Left lobe of liver (tissue), 2 donors: ENCODE data around the gene ALG1L2. TPM values are rescaled to one million over a fixed set of nuclear protein-coding genes. Genes with fewer than 3 reads are reported as not detected.
"Not testable (repeated sequence)": the region's sequence is repeated elsewhere in the genome, so short reads cannot be mapped to it uniquely, and the experiment has no call there.

Experiments used
- ATAC-seq: fragments of 200-7000 bp; cut with Tn5 transposase; one replicate; pipeline ENCODE4 v1.9.1; 2020; ENCODE audit warnings: mild to moderate bottlenecking, moderate library complexity
- DNase-seq: peaks from one replicate; pipeline ENCODE4 v3.0.0-alpha.2; 2020; ENCODE audit warnings: low spot score
- total RNA-seq: library from RNA; stranded (reverse); gene quantifications from one replicate; pipeline ENCODE4 v1.2.1, GENCODE V29; 2021
- donor health status: DM: no; HTN: no; CAD: no; lungs with moderate emphysema.
- donor health status: DM: no; HTN: yes; CAD: no.

ALG1L2 gene
- total RNA-seq, 1 donor from 2014 or later = 0.78 TPM

DNA sequence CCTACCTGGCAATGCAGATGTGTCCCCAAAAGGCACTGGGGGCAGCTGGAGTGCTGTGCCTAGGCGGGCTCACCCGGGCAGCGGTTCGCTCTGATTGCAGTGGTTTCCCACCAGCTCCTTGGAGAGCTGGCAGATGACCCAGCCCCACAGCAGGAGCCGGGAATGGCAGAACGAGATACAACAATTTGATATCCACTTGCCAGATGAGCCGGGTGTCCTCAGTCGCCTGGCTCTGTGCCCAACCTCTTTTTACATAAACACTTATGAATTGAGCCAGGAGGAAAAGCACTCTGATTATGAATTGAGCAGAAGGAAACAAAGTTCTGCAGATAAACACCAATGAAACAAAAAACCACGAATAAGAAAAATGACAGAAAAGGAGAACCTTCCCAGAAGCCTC lies 38.2 kb downstream of the ALG1L2 start:
- ATAC-seq, DNase-seq: not testable (repeated sequence)

DNA sequence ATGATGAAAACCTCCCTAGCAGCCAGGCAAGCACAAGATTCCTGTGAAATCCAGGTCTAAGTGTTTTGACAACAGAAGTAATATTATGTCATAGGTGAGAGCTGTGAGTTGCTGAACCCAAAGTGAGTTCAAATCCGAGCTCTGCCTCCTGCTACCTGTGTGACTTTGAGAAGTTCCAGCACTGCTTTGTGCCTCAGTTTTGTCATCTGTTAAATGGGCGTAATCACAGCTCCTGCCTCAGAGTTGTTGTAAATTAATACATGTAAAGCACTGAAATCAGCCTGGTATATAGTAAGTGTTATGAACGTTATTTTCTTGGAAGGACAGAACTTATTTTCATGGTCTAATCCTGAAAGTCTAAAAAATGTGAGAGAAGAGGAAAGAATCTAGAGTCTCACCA lies 38.7 kb downstream of the ALG1L2 start:
- not testable (repeated sequence) for DNase-seq, ATAC-seq

DNA sequence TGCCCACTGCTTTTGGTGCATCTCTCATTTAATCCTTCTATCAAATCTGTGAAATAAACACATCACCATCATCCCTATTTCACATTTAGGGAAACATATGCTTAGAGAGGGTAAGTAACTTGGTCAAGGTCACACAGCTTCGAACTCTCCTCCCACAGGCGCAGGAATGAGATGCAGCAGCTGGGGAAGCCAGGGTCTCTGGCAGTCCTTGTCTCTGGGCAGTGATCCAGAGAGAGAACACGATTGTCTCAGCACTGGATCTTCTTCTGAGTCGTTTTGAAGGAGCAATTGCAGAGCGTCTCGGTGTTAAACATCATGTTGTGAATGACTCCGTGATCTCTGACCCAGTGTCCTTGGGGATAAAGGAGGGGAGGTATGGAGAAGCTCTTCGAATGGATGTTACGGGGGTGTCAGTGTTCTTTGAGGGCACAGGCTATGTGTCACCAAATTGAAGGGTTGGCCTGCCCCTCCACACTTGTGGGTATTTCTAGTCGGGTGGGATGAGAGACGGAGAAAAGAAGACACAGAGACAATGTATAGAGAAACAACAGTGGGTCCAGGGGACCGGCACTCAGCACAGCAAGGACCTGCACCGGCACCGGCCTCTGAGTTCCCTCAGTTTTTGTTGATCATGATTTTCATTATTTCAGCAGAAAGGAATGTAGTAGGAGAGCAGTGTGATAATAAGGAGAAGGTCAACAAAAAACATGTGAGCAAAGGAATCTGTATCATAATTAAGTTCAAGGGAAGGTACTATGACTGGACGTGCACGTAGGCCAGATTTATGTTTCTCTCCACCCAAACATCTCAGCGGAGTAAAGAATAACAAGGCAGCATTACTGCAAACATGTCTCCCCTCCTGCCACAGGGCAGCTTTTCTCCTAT lies 41.5 kb downstream of the ALG1L2 start:
- not testable (repeated sequence) for DNase-seq, ATAC-seq

DNA sequence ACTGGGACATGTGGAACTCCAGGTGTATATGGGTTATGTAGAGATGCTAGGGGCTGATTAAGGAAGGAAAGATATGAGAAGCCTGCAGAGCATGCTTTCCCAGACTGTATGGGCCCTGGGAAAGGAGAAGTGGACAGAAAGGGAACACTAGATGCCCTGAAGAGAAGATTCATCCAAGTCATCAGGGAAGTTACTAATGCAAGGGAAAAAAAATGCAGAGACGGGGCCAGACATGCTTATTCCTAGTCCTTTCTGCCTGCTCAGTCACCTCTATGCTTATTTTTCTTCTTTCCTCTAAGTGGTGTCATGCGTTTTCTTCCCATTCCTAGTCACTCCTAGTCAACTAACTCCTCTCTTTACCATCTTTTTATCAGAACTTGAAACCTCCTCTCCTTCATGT lies 43.8 kb downstream of the ALG1L2 start:
- not testable (repeated sequence) for DNase-seq, ATAC-seq

DNA sequence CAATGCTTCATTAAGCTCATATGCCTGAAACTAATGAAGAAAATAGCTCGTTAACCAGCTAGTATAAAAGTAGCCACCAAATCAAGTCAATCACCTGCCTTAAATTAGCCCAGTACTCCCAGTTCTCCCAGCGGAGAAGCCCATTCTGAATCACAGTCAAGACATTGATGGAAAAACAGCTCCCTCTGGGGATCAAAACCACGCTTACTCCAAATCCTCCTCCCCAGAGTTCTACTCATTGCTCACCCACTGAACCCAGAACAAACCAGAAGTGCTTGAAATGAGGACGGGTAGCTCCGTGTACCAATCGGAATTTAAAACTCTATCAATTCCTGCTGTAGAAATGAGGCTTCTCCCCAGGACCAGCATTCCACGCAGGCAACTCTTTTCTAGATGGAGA lies 54.7 kb downstream of the ALG1L2 start:
- not testable (repeated sequence) for ATAC-seq

DNA sequence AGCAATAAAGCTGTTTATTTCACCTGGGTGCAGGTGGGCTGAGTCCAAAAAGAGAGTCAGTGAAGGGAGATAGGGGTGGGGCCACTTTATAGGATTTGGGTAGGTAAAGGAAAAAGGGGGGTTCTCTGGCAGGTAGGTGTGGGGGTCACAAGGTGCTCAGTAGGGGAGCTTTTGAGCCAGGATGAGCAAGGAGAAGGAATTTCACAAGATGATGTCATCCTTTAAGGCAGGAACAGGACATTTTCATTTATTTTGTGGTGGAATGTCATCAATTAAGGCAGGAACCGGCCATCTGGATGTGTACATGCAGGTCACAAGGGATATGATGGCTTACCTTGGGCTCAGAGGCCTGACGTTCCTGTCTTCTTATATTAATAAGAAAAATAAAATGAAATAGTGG lies 56.1 kb downstream of the ALG1L2 start:
- ATAC-seq, DNase-seq: not testable (repeated sequence)

More for the DNA sequence above, 54.7 kb downstream of the ALG1L2 start:
- DNase-seq = not testable (repeated sequence)

DNA sequence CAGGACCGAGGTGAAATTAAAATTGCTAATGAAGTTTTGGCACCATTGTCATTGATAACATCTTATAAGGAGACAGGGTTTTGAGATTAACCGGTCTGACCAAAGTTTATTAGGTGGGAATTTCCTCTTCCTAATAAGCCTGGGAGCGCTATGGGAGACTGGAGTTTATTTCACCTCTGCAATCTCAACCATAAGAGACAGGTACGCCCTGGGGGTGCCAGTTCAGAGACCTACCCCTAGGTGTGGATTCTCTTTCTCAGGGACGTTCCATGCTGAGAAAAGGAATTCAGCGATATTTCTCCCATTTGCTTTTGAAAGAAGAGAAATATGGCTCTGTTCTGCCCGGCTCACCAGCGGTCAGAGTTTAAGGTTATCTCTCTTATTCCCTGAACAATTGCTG lies 57.4 kb downstream of the ALG1L2 start:
- not testable (repeated sequence) for DNase-seq, ATAC-seq

DNA sequence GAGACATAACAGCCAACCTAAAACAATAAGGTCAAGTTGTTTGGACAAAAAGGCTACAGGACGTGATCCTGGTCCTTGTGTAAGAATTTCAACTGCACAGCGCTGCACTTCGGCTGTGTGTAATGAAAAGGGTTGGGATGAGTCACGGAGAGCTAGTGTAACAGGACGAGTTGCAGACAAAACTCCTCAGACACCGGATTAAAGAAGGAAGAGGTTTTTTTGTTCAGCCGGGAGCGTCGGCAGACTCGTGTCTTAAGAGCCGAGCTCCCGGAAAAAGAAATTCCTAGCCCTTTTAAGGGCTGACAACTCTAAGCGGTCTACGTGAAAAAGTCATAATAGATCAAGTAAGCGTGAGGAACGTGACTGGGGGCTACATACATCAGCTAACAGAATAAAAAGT lies 59.1 kb downstream of the ALG1L2 start:
- not testable (repeated sequence) for DNase-seq, ATAC-seq

DNA sequence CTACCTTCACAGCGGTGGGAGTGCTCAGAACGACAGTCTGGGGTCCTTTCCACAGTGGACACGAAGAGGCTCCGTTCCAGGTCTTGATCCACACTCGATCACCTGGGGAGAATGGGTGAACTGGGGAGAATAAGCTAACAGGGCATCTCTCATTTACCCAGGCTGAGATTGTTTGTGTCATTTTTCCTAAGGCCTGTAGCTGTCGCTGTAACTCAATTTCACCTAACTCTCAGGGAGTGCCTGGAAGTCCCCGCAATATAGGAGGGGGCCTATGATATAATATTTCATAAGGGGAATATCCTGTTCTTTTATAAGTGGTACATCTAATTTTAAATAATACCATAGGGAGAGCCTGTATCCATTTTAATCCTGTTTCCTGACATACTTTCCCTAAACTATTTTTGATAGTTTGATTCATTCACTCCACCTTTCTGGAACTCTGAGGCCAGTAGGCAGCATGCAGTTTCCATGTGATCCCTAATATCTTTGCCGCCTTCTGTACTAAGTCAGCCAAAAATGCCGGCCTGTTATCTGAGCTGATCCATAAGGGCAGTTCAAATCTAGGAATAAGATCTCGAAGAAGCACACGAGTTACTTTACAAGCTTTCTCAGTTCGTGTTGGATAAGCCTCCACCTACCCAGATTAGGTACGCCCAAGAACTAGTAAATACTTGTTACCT lies 62.2 kb downstream of the ALG1L2 start:
- DNase-seq, ATAC-seq: not testable (repeated sequence)

DNA sequence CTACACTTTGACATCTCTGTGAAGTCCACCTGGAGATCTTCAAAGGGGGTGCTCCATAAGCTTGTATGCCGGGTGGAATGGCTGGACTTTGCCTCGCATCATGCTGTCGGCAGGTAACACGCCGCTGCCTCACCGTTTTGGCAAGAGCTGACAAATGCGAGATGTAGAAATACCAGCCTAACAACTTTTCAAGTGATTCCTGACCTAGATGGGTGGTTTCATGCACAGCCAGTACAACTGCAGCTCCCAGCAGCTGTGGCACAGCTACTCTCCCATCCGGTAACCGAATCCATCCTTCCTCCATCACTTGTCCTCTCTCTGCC lies 62.7 kb downstream of the ALG1L2 start:
- DNase-seq, ATAC-seq: not testable (repeated sequence)

DNA sequence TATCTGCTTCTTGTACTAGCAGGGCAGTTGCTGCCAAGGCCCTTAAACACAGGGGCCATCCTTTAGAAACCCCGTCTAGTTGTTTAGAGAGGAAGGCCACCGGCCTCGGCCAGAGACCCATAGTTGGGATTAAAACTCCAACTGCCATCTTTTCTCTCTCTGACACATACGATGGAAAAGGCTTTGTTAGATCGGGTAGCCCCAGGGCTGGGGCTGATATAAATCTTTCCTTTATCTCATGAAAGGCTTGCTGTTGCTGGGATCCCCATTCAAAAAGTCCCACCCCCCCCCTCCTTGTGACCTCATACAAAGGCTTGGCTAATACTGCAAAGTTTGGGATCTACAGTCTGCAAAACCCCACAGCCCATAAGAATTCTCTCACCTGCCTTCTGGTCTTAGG lies 63.8 kb downstream of the ALG1L2 start:
- not testable (repeated sequence) for ATAC-seq, DNase-seq

DNA sequence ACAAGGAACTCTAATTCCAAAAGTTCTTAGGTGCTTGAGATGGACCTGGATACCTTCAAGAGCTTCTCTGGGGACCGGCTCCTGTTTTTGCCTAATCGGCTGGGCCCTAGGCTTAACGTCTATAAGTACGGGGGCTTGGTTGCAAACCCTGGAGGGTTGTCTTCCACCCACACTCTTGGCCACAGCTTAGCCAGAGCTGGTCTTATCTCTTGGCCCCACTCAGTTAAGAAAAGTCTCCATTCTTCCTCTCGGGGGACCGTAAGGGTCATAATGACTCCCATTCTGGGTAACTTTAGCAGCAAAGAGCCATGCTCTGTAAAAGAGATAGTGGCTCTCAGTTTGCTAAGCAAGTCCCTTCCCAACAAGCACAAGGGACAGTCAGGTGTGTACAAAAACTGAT lies 64.8 kb downstream of the ALG1L2 start:
- not testable (repeated sequence) for DNase-seq, ATAC-seq

Other genes starting within 250 kb of the ALG1L2 start
- 33.9 TPM for gene TMCC1, start 188.1 kb upstream of the ALG1L2 start, total RNA-seq
- gene TRH, start 107.1 kb upstream of the ALG1L2 start, total RNA-seq = not detected